ENCODE results near the gene WASHC3.

WASHC3 gene

DNA sequence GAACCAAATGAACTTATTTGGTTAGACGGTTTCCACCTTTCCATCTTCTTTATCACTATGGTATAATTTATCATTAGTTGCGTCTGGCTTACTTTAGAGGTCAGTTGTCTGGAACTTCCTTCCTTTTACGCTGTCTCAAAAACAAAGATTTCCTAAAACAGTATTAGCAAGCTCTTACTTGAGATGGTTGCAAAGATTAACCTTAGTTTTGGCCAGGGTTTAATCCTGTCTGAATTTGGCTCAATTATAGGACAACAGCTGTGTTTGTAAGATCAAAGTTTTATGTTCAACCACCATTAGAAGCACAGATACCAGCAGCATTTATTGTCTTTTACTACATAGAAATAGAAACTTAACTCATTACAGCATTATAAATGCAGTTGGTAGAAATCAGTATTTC is 7.9 kb upstream of the WASHC3 start:
- Histone ChIP-seq H3K36me3 (ENCODE audit: control insufficient read depth, insufficient read depth, low read length) (no peaks in the 10 kb centered on the region), H3K9me3 (ENCODE audit: control insufficient read depth, insufficient read depth, low read length) (no peaks in the 10 kb centered on the region)

DNA sequence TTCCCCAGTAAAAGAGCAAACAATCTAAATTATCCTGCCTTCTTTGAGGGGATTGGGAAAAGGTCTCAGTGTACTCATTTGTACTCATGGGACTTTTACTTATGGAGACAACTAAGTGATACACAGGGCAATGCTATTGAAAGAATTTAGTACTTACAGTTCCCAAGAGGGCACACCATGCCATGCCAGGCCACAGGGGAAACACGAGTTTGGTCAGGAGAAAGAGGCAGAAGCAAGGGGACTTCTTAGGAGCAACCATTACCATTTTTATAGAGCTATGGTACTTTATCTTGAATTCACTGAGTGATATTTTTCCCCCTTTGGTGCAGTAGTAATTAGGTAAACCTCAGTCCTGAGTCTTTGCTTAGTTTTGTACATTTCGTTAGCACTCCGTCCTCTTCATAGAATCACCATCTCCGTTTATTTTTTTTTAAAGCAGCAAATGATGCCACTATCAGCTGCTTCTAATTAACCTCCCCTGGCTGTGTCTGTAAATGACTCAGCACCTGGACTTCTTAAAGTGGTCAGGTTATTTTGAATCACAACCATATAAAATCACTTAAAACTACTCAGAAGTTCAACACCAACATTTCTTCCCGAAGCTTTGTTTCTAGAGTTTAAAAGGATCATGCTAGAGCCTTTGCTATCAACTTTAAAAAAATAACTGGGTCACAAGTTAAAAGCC is 5.9 kb upstream of the WASHC3 start:
- no peaks in the 10 kb centered on the region for H3K27me3 ChIP-seq (ENCODE audit: control insufficient read depth, insufficient read depth, low read length)
- no peaks in the 10 kb centered on the region for H3K36me3 ChIP-seq (ENCODE audit: control insufficient read depth, insufficient read depth, low read length)
- DNase-seq (ENCODE audit: low read depth, low spot score): no peak
- no peaks in the 10 kb centered on the region for H3K9me3 ChIP-seq (ENCODE audit: control insufficient read depth, insufficient read depth, low read length)
- no peak overlapping the region for H3K27ac ChIP-seq (ENCODE audit: low read length)
- H3K4me3 ChIP-seq (ENCODE audit: low read length): no peak overlapping the region
- WGBS (ENCODE audit: insufficient coverage, insufficient read length): no CpG with 5 or more reads among the region's 5 CpGs
- no peaks in the 10 kb centered on the region for H3K4me1 ChIP-seq (ENCODE audit: control insufficient read depth, insufficient read depth, low read length)

More for the DNA sequence above, 7.9 kb upstream of the WASHC3 start:
- Histone ChIP-seq H3K27me3 (ENCODE audit: control insufficient read depth, insufficient read depth, low read length) (no peaks in the 10 kb centered on the region), H3K27ac (ENCODE audit: low read length) (no peak overlapping the region), H3K4me3 (ENCODE audit: low read length) (no peak overlapping the region), H3K4me1 (ENCODE audit: control insufficient read depth, insufficient read depth, low read length) (no peaks in the 10 kb centered on the region)
- no peak for DNase-seq (ENCODE audit: low read depth, low spot score)
- WGBS (ENCODE audit: insufficient coverage, insufficient read length): no CpG with 5 or more reads among the region's 3 CpGs

DNA sequence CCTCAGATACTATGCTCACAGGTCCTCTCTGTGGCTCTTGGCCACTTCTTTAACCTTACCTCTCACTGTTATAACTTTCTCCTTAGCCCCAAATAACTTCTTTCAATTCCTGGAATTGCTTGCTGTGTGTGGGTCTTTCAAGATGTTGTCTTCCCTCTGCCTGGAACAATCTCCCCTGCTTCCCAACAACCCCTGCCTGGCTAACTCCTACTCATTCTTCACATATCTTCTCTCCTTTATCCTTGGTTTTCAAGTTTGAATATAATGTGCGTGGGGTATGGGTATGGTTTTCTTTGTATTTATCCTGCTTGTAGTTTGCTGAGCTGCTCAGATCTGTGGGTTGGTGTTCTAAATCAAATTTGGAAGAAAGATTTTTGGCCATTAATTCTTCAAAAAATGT is 2.7 kb upstream of the WASHC3 start:
- Histone ChIP-seq H3K36me3 (ENCODE audit: control insufficient read depth, insufficient read depth, low read length) (no peaks in the 10 kb centered on the region), H3K4me1 (ENCODE audit: control insufficient read depth, insufficient read depth, low read length) (no peaks in the 10 kb centered on the region), H3K9me3 (ENCODE audit: control insufficient read depth, insufficient read depth, low read length) (no peaks in the 10 kb centered on the region), H3K4me3 (ENCODE audit: low read length) (no peak overlapping the region), H3K27me3 (ENCODE audit: control insufficient read depth, insufficient read depth, low read length) (no peaks in the 10 kb centered on the region), H3K27ac (ENCODE audit: low read length) (no peak overlapping the region)
- WGBS (ENCODE audit: insufficient coverage, insufficient read length): no CpG with 5 or more reads among the region's 1 CpG
- DNase-seq (ENCODE audit: low read depth, low spot score): no peak

DNA sequence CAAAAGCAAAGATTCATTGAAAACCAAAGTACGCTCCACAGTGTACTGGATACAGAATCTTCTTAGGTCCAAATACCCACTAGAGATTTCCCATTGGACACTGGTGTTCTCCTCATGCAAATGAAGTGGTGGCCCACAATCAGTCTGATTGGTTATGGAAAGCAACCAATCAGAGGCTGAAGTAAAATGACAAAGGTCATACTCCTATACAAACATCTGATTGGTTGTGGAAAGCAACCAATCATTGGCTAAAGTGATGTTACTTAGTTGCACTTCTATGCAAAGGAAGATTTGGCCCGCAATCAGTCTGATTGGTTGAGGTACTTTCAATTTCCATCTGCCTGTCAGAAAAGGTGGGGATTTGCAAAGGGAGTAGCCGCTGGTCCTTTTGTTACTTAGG is 1.3 kb upstream of the WASHC3 start:
- H3K4me1 ChIP-seq (ENCODE audit: control insufficient read depth, insufficient read depth, low read length): no peaks in the 10 kb centered on the region
- WGBS (ENCODE audit: insufficient coverage, insufficient read length): no CpG with 5 or more reads among the region's 3 CpGs
- H3K9me3 ChIP-seq (ENCODE audit: control insufficient read depth, insufficient read depth, low read length): no peaks in the 10 kb centered on the region
- no peaks in the 10 kb centered on the region for H3K36me3 ChIP-seq (ENCODE audit: control insufficient read depth, insufficient read depth, low read length)
- DNase-seq (ENCODE audit: low read depth, low spot score): no peak
- H3K27ac ChIP-seq (ENCODE audit: low read length): no peak overlapping the region
- H3K4me3 ChIP-seq (ENCODE audit: low read length): no peak overlapping the region
- no peaks in the 10 kb centered on the region for H3K27me3 ChIP-seq (ENCODE audit: control insufficient read depth, insufficient read depth, low read length)

DNA sequence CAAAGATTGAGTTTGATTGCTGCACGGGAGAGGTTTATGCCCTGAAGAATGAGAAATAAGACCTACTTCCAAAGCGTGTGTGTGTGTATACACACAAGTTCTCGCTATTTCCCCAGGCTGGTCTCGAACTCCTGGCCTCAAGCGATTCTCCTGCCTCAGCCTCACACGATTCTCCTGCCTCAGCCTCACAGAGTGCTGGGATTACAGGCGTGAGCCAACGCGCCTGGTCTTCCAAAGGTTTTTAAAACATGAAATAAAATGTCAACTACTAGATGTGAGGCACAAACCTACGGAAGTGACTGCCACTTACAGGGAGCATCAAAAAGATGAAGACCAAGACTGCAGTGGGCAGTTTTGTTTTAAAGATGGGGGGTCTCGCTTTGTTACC is 622 bp upstream of the WASHC3 start:
- Histone ChIP-seq H3K36me3 (ENCODE audit: control insufficient read depth, insufficient read depth, low read length) (no peaks in the 10 kb centered on the region), H3K4me3 (ENCODE audit: low read length) (no peak overlapping the region; the same call in 1 of the 2 replicates), H3K9me3 (ENCODE audit: control insufficient read depth, insufficient read depth, low read length) (no peaks in the 10 kb centered on the region), H3K27ac (ENCODE audit: low read length) (no peak overlapping the region), H3K4me1 (ENCODE audit: control insufficient read depth, insufficient read depth, low read length) (no peaks in the 10 kb centered on the region), H3K27me3 (ENCODE audit: control insufficient read depth, insufficient read depth, low read length) (no peaks in the 10 kb centered on the region)
- no peak for DNase-seq (ENCODE audit: low read depth, low spot score)
- no CpG with 5 or more reads among the region's 11 CpGs for WGBS (ENCODE audit: insufficient coverage, insufficient read length)

- Histone ChIP-seq H3K36me3 (ENCODE audit: control insufficient read depth, insufficient read depth, low read length) (no peaks in the 10 kb centered on the region), H3K27ac (ENCODE audit: low read length) (no peak overlapping the region), H3K4me1 (ENCODE audit: control insufficient read depth, insufficient read depth, low read length) (no peaks in the 10 kb centered on the region), H3K9me3 (ENCODE audit: control insufficient read depth, insufficient read depth, low read length) (no peaks in the 10 kb centered on the region), H3K27me3 (ENCODE audit: control insufficient read depth, insufficient read depth, low read length) (no peaks in the 10 kb centered on the region), H3K4me3 (ENCODE audit: low read length) (peak overlapping the region; percentile 66; the same call in 1 of the 2 replicates)
- WGBS (ENCODE audit: insufficient coverage, insufficient read length): no CpG with 5 or more reads among the region's 9 CpGs
- no peak for DNase-seq (ENCODE audit: low read depth, low spot score)
These were observed 663 bp downstream of the WASHC3 start for GRCh38 chr12:102061096-102061559.

- H3K36me3 ChIP-seq (ENCODE audit: control insufficient read depth, insufficient read depth, low read length): no peaks in the 10 kb centered on the region
- H3K27me3 ChIP-seq (ENCODE audit: control insufficient read depth, insufficient read depth, low read length): no peaks in the 10 kb centered on the region
- H3K9me3 ChIP-seq (ENCODE audit: control insufficient read depth, insufficient read depth, low read length): no peaks in the 10 kb centered on the region
- no peaks in the 10 kb centered on the region for H3K4me1 ChIP-seq (ENCODE audit: control insufficient read depth, insufficient read depth, low read length)
- no peak for DNase-seq (ENCODE audit: low read depth, low spot score)
- H3K27ac ChIP-seq (ENCODE audit: low read length): no peak overlapping the region
- no peak overlapping the region for H3K4me3 ChIP-seq (ENCODE audit: low read length)
These were observed 2.4 kb downstream of the WASHC3 start for GRCh38 chr12:102059343-102059742.

GRCh38 chr12:102054345-102054744 is 7.4 kb downstream of the WASHC3 start:
- no peaks in the 10 kb centered on the region for H3K9me3 ChIP-seq (ENCODE audit: control insufficient read depth, insufficient read depth, low read length)
- no peaks in the 10 kb centered on the region for H3K36me3 ChIP-seq (ENCODE audit: control insufficient read depth, insufficient read depth, low read length)
- DNase-seq (ENCODE audit: low read depth, low spot score): no peak
- no peak overlapping the region for H3K27ac ChIP-seq (ENCODE audit: low read length)
- no peak overlapping the region for H3K4me3 ChIP-seq (ENCODE audit: low read length)
- H3K27me3 ChIP-seq (ENCODE audit: control insufficient read depth, insufficient read depth, low read length): no peaks in the 10 kb centered on the region
- H3K4me1 ChIP-seq (ENCODE audit: control insufficient read depth, insufficient read depth, low read length): no peaks in the 10 kb centered on the region
- no CpG with 5 or more reads among the region's 4 CpGs for WGBS (ENCODE audit: insufficient coverage, insufficient read length)

GRCh38 chr12:102053062-102053349 is 8.8 kb downstream of the WASHC3 start:
- no peak overlapping the region for H3K4me3 ChIP-seq (ENCODE audit: low read length)
- DNase-seq (ENCODE audit: low read depth, low spot score): no peak
- no peaks in the 10 kb centered on the region for H3K27me3 ChIP-seq (ENCODE audit: control insufficient read depth, insufficient read depth, low read length)
- H3K36me3 ChIP-seq (ENCODE audit: control insufficient read depth, insufficient read depth, low read length): no peaks in the 10 kb centered on the region
- no peaks in the 10 kb centered on the region for H3K9me3 ChIP-seq (ENCODE audit: control insufficient read depth, insufficient read depth, low read length)
- no peaks in the 10 kb centered on the region for H3K4me1 ChIP-seq (ENCODE audit: control insufficient read depth, insufficient read depth, low read length)
- no peak overlapping the region for H3K27ac ChIP-seq (ENCODE audit: low read length)

- H3K4me1 ChIP-seq (ENCODE audit: control insufficient read depth, insufficient read depth, low read length): no peaks in the 10 kb centered on the region
- no peak overlapping the region for H3K4me3 ChIP-seq (ENCODE audit: low read length)
- WGBS (ENCODE audit: insufficient coverage, insufficient read length): no CpG with 5 or more reads among the region's 4 CpGs
- DNase-seq (ENCODE audit: low read depth, low spot score): no peak
- no peaks in the 10 kb centered on the region for H3K9me3 ChIP-seq (ENCODE audit: control insufficient read depth, insufficient read depth, low read length)
- H3K27me3 ChIP-seq (ENCODE audit: control insufficient read depth, insufficient read depth, low read length): no peaks in the 10 kb centered on the region
- no peaks in the 10 kb centered on the region for H3K36me3 ChIP-seq (ENCODE audit: control insufficient read depth, insufficient read depth, low read length)
- no peak overlapping the region for H3K27ac ChIP-seq (ENCODE audit: low read length)
These were observed 9.4 kb downstream of the WASHC3 start for GRCh38 chr12:102052192-102053061.
